Ishikawa (cell line): ENCODE measurements around the gene SYT1.

Source experiments
- CEBPB ChIP-seq: IDR thresholded peaks from 2 replicates; pipeline ENCODE4 v1.6.1; 2012
- CREB1 ChIP-seq: IDR thresholded peaks from 2 replicates; pipeline ENCODE4 v1.6.1; 2012; ENCODE audit warnings: low read depth
- EGR1 ChIP-seq: IDR thresholded peaks from 2 replicates; pipeline ENCODE4 v1.6.1; 2012
- EP300 ChIP-seq: IDR thresholded peaks from 2 replicates; pipeline ENCODE4 v1.6.1; 2012; ENCODE audit warnings: borderline replicate concordance
- FOXM1 ChIP-seq: IDR thresholded peaks from 2 replicates; pipeline ENCODE4 v1.6.1; 2012; ENCODE audit warnings: low read depth, borderline replicate concordance
- MAX ChIP-seq: IDR thresholded peaks from 2 replicates; pipeline ENCODE4 v1.6.1; 2012
- NFIC ChIP-seq: IDR thresholded peaks from 2 replicates; pipeline ENCODE4 v1.6.1; 2012
- RAD21 ChIP-seq: IDR thresholded peaks from 2 replicates; pipeline ENCODE4 v1.6.1; 2012; ENCODE audit warnings: low read depth
- REST ChIP-seq: IDR thresholded peaks from 2 replicates; pipeline ENCODE4 v1.6.1; 2012; ENCODE audit warnings: low read depth, mild to moderate bottlenecking
- TAF1 ChIP-seq: IDR thresholded peaks from 2 replicates; pipeline ENCODE4 v1.6.1; 2012; ENCODE audit warnings: low read depth, mild to moderate bottlenecking
- TCF12 ChIP-seq: IDR thresholded peaks from 2 replicates; pipeline ENCODE4 v1.6.1; 2012; ENCODE audit warnings: low read depth
- TEAD4 ChIP-seq: IDR thresholded peaks from 2 replicates; pipeline ENCODE4 v1.6.1; 2012
- USF1 ChIP-seq: IDR thresholded peaks from 2 replicates; pipeline ENCODE4 v1.6.1; 2012
- YY1 ChIP-seq: IDR thresholded peaks from 2 replicates; pipeline ENCODE4 v1.6.1; 2012; ENCODE audit warnings: low read depth
- ZBTB7A ChIP-seq: IDR thresholded peaks from 2 replicates; pipeline ENCODE4 v1.6.1; 2012; ENCODE audit warnings: low read depth

The SYT1 gene

GRCh38 chr12:79296133-79296532 is 431.6 kb downstream of the SYT1 start:
- TF ChIP-seq CEBPB (no peak), REST (no peak), ZBTB7A (no peak), CREB1 (no peak), USF1 (no peak), YY1 (no peak), NFIC (no peak), RAD21 (no peak), EGR1 (no peak), EP300 (no peak)

GRCh38 chr12:79296871-79297270 is 432.3 kb downstream of the SYT1 start:
- no peak for TF ChIP-seq CREB1
- TF ChIP-seq TEAD4 = no peak
- TF ChIP-seq CEBPB = no peak
- no peak for TF ChIP-seq YY1
- TF ChIP-seq TAF1 = no peak
- no peak for TF ChIP-seq FOXM1
- no peak for TF ChIP-seq TCF12
- TF ChIP-seq NFIC = no peak
- no peak for TF ChIP-seq RAD21
- no peak for TF ChIP-seq EGR1
- no peak for TF ChIP-seq ZBTB7A
- no peak for TF ChIP-seq EP300
- no peak for TF ChIP-seq USF1

- TF ChIP-seq REST (no peak), FOXM1 (no peak), EGR1 (no peak), EP300 (no peak), RAD21 (no peak), USF1 (no peak), YY1 (no peak), NFIC (no peak), TEAD4 (no peak), CEBPB (no peak), CREB1 (no peak), TCF12 (no peak), MAX (no peak), ZBTB7A (no peak), TAF1 (no peak)
Measured at GRCh38 chr12:79298506-79298905, 433.9 kb downstream of the SYT1 start.

GRCh38 chr12:79299447-79300198 is 435.0 kb downstream of the SYT1 start:
- no peak for TF ChIP-seq RAD21
- no peak for TF ChIP-seq CREB1
- no peak for TF ChIP-seq REST
- no peak for TF ChIP-seq NFIC
- no peak for TF ChIP-seq TEAD4
- TF ChIP-seq ZBTB7A = no peak
- no peak for TF ChIP-seq CEBPB
- no peak for TF ChIP-seq USF1
- no peak for TF ChIP-seq TCF12
- no peak for TF ChIP-seq MAX
- no peak for TF ChIP-seq FOXM1
- TF ChIP-seq TAF1 = no peak
- no peak for TF ChIP-seq EGR1
- no peak for TF ChIP-seq YY1
- TF ChIP-seq EP300 = no peak
